ENCODE measurements around the gene AGR2.

Gene AGR2

DNA sequence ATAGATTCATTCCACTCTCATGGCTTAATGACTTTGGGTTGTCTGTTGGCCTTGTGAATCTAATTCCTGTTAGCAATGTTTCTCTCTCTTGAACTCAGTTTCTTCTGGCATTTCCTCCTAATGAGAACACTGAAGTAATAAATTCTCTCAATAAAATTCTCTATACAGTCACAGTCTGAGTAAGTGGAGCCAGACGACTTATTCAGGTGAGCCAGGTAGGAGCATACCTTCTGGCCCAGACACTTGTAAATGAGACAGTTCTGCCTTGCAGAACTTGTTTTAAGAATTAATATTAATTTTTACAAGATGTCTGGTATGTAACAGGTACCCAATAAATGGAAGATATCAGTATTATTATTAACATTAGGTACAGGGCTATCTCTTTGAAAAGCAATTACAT lies 28.6 kb upstream of the AGR2 start:
- Mint-ChIP-seq H3K36me3 (ENCODE audit: low read depth) (no peaks in the 10 kb centered on the region), H3K4me3 (no peak overlapping the region), H3K27me3 (peaks cover 5% of the 10 kb centered on the region), H3K9me3 (peaks cover 12% of the 10 kb centered on the region), H3K27ac (no peak overlapping the region), H3K4me1 (no peaks in the 10 kb centered on the region)
- ATAC-seq (no peak), DNase-seq (no peak)

DNA sequence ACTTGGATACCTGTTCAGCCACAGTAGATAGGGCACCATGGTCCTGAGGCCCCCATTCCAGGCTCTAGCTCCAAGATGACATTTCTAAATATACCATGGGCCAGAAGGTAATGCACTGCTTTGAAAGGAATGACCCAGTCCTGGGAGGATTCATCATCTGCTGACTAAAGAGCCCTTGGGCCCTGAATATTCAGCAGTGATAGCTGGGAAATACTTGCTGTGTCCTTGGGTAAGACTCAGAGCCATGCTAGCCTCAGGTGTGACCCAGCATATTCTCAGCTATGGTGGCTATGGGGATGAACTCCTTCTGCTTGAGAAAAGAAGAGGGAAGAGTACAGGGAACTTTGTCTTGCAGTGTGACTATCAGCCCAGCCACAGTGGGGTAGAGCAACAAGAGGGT lies 21.3 kb upstream of the AGR2 start:
- H3K36me3 Mint-ChIP-seq (ENCODE audit: low read depth), result no peaks in the 10 kb centered on the region
- ATAC-seq (no peak), DNase-seq (no peak)
- no peak overlapping the region for H3K4me3 Mint-ChIP-seq
- peaks cover 3% of the 10 kb centered on the region for H3K27me3 Mint-ChIP-seq
- no peaks in the 10 kb centered on the region for H3K4me1 Mint-ChIP-seq
- peaks cover 9% of the 10 kb centered on the region for H3K9me3 Mint-ChIP-seq
- no peak overlapping the region for H3K27ac Mint-ChIP-seq

DNA sequence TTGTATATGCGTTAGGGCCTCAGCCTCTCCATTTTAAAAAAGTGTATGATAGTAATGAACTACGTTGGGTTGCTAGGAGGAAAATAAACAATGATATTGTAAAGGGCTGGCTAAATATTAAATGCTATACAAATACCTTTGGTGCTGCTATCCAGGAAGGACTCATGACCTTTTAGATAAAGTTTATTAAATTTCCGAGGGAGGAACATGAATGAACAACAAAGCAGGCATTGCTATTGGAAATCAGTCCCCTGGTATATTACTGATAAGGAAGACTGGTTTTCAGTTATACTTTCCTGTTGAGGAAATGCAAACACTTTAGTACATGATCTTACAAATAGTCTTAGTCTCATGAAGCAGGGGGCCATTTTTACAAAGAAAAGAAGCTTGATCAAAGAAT lies 17.2 kb upstream of the AGR2 start:
- no peak overlapping the region for H3K27ac Mint-ChIP-seq
- H3K27me3 Mint-ChIP-seq, result peaks cover 2% of the 10 kb centered on the region
- peaks cover 2% of the 10 kb centered on the region for H3K4me1 Mint-ChIP-seq
- DNase-seq (no peak), ATAC-seq (no peak)
- H3K36me3 Mint-ChIP-seq (ENCODE audit: low read depth), result no peaks in the 10 kb centered on the region
- H3K4me3 Mint-ChIP-seq, result no peak overlapping the region
- H3K9me3 Mint-ChIP-seq, result peaks cover 3% of the 10 kb centered on the region

DNA sequence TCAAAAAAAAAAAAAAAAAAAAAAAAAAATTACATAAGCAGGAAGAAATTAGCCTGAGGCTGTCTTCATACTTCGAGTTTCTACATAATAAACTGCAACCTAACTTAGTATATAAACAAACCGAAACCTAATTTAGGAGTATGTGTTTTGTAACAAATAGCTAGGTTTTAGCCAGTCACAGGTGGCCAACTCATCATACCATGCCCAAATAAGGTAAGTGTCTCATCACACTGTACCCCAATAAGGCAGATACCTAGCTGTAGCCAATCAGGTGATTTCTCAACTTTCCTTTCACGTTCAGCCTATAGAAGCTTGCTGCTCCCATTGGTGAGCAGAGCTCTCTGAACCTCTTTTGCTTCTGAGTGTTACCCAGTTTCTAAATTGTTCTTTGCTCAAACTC lies 13.9 kb upstream of the AGR2 start:
- Mint-ChIP-seq H3K27me3 (peaks cover 2% of the 10 kb centered on the region), H3K27ac (no peak overlapping the region), H3K4me1 (peaks cover 2% of the 10 kb centered on the region), H3K4me3 (no peak overlapping the region), H3K9me3 (peaks cover 3% of the 10 kb centered on the region), H3K36me3 (ENCODE audit: low read depth) (no peaks in the 10 kb centered on the region)
- DNase-seq (no peak), ATAC-seq (no peak)

DNA sequence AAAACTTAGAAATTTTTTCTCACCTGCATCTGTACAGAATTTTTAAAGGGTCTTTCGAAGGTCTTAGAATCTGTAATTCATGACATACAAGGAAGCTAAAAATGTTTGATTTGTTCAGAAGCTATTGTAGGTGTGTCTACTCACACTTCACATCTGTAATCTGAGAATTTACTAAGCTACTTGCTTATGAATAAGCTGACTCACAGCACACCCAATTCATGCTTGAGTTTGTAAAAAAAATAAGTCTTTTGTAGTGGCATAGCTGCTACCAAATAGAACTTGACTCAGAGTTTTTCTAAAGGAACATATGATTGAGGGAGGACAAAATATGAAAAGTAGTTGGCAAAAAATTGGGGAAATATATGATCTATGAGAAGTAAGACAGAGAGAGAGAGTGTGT lies 12.7 kb upstream of the AGR2 start:
- no peaks in the 10 kb centered on the region for H3K36me3 Mint-ChIP-seq (ENCODE audit: low read depth)
- DNase-seq (no peak), ATAC-seq (no peak)
- H3K9me3 Mint-ChIP-seq, result peaks cover 3% of the 10 kb centered on the region
- H3K27me3 Mint-ChIP-seq, result peaks cover 2% of the 10 kb centered on the region
- peaks cover 2% of the 10 kb centered on the region for H3K4me1 Mint-ChIP-seq
- no peak overlapping the region for H3K4me3 Mint-ChIP-seq
- H3K27ac Mint-ChIP-seq, result no peak overlapping the region

DNA sequence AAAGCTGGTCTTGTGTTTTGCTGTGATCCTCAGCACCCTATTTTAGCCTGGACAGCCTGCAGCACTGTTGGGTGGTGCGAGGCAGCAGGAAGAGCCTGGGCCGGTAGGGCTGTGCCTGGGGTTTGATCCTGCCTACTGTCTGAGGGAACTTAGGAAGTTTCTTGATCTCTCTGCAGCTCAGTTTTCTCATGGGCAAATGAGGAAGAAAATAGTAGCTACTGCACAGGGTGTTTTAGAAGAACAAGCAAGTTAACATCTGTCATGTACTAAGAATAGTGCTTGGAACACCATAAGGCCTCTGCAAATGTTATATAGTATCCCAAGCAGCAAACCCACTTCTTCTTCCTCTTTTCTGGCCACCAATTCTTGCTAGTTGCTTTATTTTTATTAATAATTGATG lies 12.0 kb upstream of the AGR2 start:
- ATAC-seq (no peak), DNase-seq (no peak)
- no peak overlapping the region for H3K4me3 Mint-ChIP-seq
- peaks cover 2% of the 10 kb centered on the region for H3K27me3 Mint-ChIP-seq
- H3K27ac Mint-ChIP-seq, result no peak overlapping the region
- peaks cover 2% of the 10 kb centered on the region for H3K4me1 Mint-ChIP-seq
- H3K36me3 Mint-ChIP-seq (ENCODE audit: low read depth), result no peaks in the 10 kb centered on the region
- H3K9me3 Mint-ChIP-seq, result peaks cover 3% of the 10 kb centered on the region

DNA sequence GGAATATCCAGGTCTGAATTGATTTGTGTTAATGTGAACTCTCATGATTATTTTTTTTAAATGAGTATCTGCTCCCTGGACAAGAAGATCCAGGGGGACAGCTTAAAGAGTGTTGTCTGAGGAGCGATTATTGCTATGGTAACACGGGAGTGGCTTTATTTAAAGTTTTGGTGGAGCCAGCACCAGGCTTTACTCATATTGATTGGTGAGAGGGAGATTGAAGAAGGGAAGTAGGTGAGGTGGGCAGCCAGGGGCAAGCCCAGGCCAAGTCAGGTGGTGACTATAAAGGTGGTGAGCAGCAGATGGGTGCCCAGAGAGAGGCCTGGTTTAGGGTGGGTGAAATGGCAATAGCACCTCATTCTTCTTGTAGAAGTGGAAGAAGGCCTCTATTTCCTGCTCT lies 10.2 kb upstream of the AGR2 start:
- Mint-ChIP-seq H3K4me3 (no peak overlapping the region), H3K4me1 (peaks cover 2% of the 10 kb centered on the region), H3K36me3 (ENCODE audit: low read depth) (no peaks in the 10 kb centered on the region), H3K27ac (no peak overlapping the region), H3K27me3 (peaks cover 2% of the 10 kb centered on the region), H3K9me3 (peaks cover 3% of the 10 kb centered on the region)
- no peak for DNase-seq
- no peak for ATAC-seq

DNA sequence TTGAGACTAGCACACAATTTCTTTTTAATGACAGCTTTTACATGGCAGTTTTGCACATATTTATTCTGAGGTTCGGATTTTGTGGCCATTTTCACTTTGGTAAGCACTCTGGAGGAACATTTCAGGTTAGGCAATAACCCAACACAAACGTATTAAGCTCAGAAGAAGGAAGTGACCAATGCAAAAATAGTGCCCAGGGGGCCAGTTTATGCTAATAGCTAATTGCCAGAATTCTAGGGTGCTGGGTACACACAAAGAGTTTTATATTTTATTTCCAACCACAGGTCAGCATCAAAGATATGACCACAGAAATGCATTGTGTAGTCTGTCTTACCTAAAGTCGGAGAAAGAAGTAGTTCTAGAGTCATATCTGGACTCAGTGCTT lies 8.4 kb upstream of the AGR2 start:
- no peaks in the 10 kb centered on the region for H3K36me3 Mint-ChIP-seq (ENCODE audit: low read depth)
- no peaks in the 10 kb centered on the region for H3K27me3 Mint-ChIP-seq
- H3K27ac Mint-ChIP-seq, result no peak overlapping the region
- no peak overlapping the region for H3K4me3 Mint-ChIP-seq
- H3K4me1 Mint-ChIP-seq, result peaks cover 2% of the 10 kb centered on the region
- no peak for ATAC-seq
- no peaks in the 10 kb centered on the region for H3K9me3 Mint-ChIP-seq
- no peak for DNase-seq

DNA sequence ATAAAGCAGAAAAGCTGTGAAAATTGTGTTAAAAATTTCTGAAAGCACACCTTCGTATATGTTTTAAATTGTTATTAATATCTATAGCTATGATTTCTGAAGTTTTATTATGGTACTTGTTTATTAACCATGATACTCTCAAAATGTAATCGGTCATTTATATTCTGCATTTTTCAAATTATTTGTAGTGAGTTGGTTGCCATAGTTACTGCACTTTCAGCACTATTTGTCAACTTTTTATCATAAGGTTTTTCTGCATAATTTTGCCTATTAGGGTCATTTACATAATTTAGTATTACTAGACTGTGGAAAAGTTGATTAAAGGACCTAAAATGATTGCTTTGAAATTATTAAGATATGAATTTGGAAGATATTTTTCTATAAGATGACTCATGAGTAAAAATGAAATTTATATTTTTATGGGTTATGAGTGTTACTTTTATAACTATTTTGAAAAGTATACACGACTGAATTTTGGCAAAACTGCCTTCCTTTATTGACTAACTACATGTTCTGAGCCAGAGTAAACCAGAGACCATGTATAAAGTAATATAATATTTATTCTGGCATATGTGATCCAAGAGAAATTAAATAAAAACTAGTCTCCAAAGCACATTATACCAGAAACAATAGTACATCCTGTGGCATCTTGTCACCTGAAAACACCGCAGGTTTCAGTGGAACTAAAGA lies 7.9 kb upstream of the AGR2 start:
- H3K27me3 Mint-ChIP-seq, result no peaks in the 10 kb centered on the region
- H3K27ac Mint-ChIP-seq, result no peak overlapping the region
- H3K4me1 Mint-ChIP-seq, result peaks cover under 1% of the 10 kb centered on the region
- H3K9me3 Mint-ChIP-seq, result no peaks in the 10 kb centered on the region
- H3K4me3 Mint-ChIP-seq, result no peak overlapping the region
- no peak for ATAC-seq
- no peaks in the 10 kb centered on the region for H3K36me3 Mint-ChIP-seq (ENCODE audit: low read depth)
- no peak for DNase-seq

DNA sequence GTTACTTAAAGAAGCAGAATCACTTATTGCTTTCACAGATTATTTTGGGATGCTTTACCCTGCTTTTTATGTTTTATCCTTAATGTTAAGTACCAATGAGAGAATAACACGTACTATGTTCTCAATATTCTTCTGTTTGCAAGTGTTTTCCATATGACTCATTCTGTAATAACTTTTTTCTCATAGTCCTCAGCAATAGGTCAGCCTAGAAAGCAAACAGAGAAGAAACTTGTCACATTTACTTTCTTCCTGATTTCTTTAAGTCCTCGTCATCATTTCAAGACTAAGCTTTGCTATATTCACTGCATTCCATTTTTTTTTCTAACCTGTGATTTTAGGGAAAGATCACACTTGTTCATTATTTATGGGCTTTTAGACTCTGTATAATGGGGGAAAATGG lies 6.8 kb upstream of the AGR2 start:
- Mint-ChIP-seq H3K4me3 (no peak overlapping the region), H3K27me3 (no peaks in the 10 kb centered on the region), H3K27ac (no peak overlapping the region), H3K9me3 (no peaks in the 10 kb centered on the region), H3K36me3 (ENCODE audit: low read depth) (no peaks in the 10 kb centered on the region), H3K4me1 (no peaks in the 10 kb centered on the region)
- DNase-seq, result no peak
- no peak for ATAC-seq

DNA sequence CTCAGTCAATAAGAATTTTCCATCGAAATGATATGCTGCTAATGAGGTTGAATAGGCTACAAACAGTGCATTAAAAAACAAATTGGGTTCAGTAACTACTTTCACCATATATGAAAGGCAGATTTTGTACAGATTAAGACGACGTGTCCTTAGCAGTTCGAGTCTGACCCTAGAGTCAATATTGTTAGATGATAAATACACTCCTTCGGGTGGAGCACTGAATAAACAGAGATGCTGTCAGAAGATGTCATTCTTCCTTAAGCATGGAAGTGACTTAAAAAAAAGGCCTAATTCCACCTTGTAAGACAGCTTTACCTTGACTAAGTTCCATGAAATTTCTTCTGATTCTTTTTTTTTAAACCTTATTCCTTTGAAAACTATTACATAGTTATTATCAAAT lies 5.8 kb upstream of the AGR2 start:
- Mint-ChIP-seq H3K4me3 (no peak overlapping the region), H3K27me3 (peaks cover 1% of the 10 kb centered on the region), H3K27ac (no peak overlapping the region), H3K9me3 (no peaks in the 10 kb centered on the region), H3K36me3 (ENCODE audit: low read depth) (no peaks in the 10 kb centered on the region), H3K4me1 (no peaks in the 10 kb centered on the region)
- DNase-seq (no peak), ATAC-seq (no peak)

DNA sequence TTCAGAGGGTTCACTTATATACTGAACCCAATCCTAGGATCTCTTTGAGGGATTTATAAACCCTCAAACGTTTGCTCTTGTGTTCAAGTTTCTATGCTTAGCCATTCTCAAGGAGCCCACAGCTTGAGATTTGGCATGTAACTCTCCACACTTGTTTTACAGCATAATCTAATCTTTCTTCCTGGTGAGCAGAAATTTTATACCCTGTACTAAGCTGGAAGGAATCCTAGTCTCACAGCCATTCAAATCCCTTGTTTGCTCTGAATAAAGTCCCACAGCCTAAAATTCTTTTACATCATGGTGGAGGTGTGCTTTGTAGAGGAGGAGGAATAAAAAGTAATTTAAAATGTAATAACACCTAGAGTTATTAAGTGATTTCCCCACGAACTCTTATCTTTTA lies 5.3 kb upstream of the AGR2 start:
- no peaks in the 10 kb centered on the region for H3K4me1 Mint-ChIP-seq
- H3K36me3 Mint-ChIP-seq (ENCODE audit: low read depth), result no peaks in the 10 kb centered on the region
- no peak for DNase-seq
- ATAC-seq, result no peak
- H3K27ac Mint-ChIP-seq, result no peak overlapping the region
- no peaks in the 10 kb centered on the region for H3K9me3 Mint-ChIP-seq
- H3K4me3 Mint-ChIP-seq, result no peak overlapping the region
- peaks cover 4% of the 10 kb centered on the region for H3K27me3 Mint-ChIP-seq

DNA sequence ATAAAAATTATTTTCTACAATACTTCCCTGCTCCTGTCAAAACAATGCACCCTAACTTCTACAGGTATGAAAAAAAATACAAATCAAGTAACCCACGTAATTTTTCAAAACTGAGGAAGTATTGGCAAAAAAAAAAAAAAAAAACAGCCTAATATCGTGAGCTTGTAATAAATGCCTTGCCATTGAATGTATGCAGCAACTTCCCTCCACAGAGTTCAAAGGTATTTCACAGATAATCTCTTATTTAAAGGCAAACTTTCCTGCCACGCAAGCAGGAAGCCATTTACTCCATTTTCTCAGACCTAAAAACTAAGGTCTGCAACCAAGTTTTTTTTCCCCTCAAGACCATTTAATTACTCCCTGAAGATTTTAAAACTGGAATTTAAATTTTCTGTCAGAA lies 642 bp upstream of the AGR2 start:
- H3K36me3 Mint-ChIP-seq (ENCODE audit: low read depth), result no peaks in the 10 kb centered on the region
- no peak overlapping the region for H3K4me3 Mint-ChIP-seq
- no peak for DNase-seq
- no peaks in the 10 kb centered on the region for H3K9me3 Mint-ChIP-seq
- no peak for ATAC-seq
- H3K27ac Mint-ChIP-seq, result no peak overlapping the region
- H3K4me1 Mint-ChIP-seq, result no peaks in the 10 kb centered on the region
- H3K27me3 Mint-ChIP-seq, result peaks cover 11% of the 10 kb centered on the region

DNA sequence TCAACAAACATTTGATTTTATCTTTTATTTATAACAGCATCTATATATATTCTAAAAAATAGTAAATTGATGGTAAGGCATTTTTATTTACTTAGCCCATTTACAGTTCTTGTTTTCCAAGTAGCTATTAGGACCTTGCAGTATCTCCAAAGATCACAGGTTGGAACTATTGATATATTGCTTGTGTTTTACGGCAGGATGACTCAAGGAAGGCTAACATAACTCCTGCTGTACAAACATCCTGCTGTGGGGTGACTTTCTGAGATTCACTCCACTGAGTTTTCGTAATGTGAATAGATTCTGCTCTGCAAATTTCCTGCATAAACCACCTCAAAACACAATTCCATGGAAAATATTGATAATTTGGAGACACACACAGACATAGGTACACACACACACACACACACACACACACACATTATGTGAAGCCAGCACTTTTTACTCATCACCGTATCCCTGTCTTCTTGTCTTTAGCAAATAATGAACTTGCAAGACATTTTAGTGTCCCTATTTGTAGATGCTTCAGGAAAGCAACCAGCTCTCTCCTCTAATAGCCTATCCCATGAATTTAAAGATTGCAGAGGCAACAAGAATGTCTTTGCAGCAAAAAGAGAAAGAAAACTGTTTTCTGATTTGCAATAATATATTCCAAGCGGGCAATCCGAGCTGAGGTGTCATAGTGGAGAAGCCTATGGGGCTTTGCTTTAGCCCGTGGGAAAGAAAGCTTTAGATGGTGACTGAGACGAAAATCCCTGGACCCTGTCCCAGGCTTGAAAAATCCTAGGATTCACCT lies 722 bp downstream of the AGR2 start:
- Mint-ChIP-seq H3K27me3 (peaks cover 11% of the 10 kb centered on the region), H3K9me3 (no peaks in the 10 kb centered on the region), H3K36me3 (ENCODE audit: low read depth) (no peaks in the 10 kb centered on the region), H3K4me1 (no peaks in the 10 kb centered on the region), H3K4me3 (no peak overlapping the region), H3K27ac (no peak overlapping the region)
- DNase-seq, result no peak
- no peak for ATAC-seq

DNA sequence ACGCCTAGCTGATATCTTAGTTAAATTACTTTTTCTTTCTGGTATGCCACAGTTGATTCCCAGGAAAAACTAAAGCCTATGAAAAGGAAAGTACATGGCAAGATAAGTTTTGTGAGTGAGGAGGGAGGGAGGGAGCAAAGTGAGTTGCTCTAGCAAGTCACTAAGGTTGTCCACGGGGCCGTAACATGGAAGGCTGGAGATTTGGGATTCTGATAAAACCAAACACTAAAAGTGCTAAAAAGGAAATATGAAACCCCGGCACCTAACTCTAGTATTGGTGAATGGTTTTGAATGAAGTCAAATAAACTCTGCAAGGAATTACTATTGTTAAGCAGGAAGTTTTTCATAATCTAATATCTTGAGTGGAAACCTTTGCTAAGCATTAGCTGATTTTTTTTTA lies 1.7 kb downstream of the AGR2 start:
- no peaks in the 10 kb centered on the region for H3K9me3 Mint-ChIP-seq
- peaks cover 11% of the 10 kb centered on the region for H3K27me3 Mint-ChIP-seq
- no peaks in the 10 kb centered on the region for H3K4me1 Mint-ChIP-seq
- H3K4me3 Mint-ChIP-seq, result no peak overlapping the region
- H3K36me3 Mint-ChIP-seq (ENCODE audit: low read depth), result no peaks in the 10 kb centered on the region
- DNase-seq (no peak), ATAC-seq (no peak)
- H3K27ac Mint-ChIP-seq, result no peak overlapping the region

All from activated naive CD8-positive, alpha-beta T cell treated with anti-CD3 and anti-CD28 coated beads, Interleukin-2, amount 50 U/mL, for 24 hours (primary cell).